ENCODE measurements around the gene ENTREP1.

DNA sequence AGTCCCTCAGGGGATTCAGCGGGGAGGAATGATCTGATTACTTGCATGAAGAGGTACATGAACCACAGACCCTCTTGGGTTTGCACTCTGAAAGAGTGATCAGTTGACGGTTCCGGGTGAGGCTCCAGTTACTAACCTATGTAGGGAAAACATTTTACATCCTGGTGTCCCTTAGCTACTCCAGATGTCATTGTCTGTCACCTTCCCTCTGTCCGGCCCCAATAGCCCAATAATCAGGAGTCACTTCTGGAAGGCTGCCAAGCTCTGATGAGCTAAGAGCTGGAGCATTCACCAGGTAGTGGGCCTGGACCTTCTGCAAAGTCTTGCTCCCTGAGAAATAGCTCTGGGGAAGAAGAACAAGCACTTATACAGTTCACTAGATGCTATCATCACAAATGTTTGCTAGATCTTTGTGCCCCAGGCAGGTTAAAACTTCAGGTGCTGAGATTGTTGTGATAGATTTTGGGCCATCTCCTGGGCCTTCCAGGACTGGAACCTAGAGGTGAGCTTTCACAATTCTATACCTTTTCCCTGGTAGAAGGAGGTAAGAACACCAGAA lies 64.5 kb downstream of the ENTREP1 start:
- TF ChIP-seq, protein P1, sequence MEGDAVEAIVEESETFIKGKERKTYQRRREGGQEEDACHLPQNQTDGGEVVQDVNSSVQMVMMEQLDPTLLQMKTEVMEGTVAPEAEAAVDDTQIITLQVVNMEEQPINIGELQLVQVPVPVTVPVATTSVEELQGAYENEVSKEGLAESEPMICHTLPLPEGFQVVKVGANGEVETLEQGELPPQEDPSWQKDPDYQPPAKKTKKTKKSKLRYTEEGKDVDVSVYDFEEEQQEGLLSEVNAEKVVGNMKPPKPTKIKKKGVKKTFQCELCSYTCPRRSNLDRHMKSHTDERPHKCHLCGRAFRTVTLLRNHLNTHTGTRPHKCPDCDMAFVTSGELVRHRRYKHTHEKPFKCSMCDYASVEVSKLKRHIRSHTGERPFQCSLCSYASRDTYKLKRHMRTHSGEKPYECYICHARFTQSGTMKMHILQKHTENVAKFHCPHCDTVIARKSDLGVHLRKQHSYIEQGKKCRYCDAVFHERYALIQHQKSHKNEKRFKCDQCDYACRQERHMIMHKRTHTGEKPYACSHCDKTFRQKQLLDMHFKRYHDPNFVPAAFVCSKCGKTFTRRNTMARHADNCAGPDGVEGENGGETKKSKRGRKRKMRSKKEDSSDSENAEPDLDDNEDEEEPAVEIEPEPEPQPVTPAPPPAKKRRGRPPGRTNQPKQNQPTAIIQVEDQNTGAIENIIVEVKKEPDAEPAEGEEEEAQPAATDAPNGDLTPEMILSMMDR (IDR thresholded peaks at IDR 0.05; ENCODE audit: low read depth, low read length): no peak
- no peak for TF ChIP-seq POLR2A (IDR thresholded peaks at IDR 0.05; ENCODE audit: extremely low read depth, insufficient read length)
- TF ChIP-seq MYC (IDR thresholded peaks at IDR 0.05; ENCODE audit: low read depth, low read length): no peak
- TF ChIP-seq MAX (IDR thresholded peaks at IDR 0.05; ENCODE audit: low read depth, low read length): no peak
